SH-SY5Y (cell line): ENCODE data around the gene PSAP.

Source experiments
- GATA2 ChIP-seq: IDR thresholded peaks from 2 replicates; pipeline ENCODE4 v1.6.1; 2011; ENCODE audit warnings: mild to moderate bottlenecking, low read depth, low read length
- GATA3 ChIP-seq: IDR thresholded peaks from 2 replicates; pipeline ENCODE4 v1.6.1; 2011; ENCODE audit warnings: low read depth, mild to moderate bottlenecking, low read length, moderate library complexity

DNA sequence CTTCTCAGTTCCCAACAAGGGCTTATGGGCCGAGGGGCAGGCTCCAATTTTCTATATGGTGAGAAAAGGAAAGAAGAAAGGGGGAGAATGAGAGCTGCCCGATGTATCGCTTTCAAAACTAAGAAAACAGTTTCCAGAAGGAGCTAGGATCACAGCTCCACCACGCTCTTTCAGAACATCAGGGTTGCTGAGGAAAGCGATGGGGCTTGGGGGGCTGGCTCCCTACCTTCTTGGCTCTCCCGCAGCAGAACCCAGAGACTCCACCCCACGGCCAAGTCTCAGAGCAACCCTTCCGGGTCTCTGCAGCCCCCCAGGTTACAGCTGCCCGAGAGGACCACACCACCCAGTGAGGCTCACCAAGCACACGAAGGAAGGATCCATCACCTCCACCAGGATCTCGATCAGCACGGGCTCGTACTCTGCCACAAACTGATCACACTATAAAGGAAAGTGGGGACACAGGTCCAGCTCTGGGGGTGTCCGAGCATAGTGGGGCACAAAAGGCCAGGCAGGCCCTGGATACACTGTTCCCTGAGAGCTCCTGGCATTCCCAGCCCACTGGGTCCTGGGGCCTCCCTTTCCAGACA is 32.3 kb downstream of the PSAP start:
- TF ChIP-seq GATA2 = no peak
- no peak for TF ChIP-seq GATA3
